ENCODE data around the gene CDK2AP2.

DNA sequence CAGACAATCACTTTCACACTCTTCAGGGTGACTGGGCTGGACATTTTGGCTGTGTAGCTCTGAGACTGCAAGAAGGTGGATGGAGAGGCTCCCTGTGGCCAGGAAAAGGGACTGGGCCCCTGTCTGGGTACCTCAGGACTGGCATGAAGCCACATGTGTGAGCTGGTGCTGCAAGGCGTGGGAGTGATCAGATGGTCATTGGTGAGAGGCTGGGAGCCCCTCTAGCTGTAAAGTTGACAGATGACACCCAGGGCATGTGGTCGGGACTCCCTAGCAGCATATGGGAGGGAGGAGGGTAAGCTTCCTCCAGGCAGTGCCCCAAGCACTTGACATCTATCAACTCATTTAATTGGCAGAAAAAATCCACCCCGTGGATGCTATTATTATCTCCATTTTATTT lies 34.2 kb upstream of the CDK2AP2 start:
- TF ChIP-seq MAX (IDR thresholded peaks at IDR 0.05; ENCODE audit: low read depth, low read length) (no peak), POLR2A (IDR thresholded peaks at IDR 0.05; ENCODE audit: low read depth, low read length) (no peak), ETV6 (conservative IDR thresholded peaks at IDR 0.05 in 1 of 2, IDR thresholded peaks at IDR 0.05 in 1 of 2; ENCODE audit: borderline replicate concordance in 1 of 2, low read depth in 1 of 2) (no peak), NFYB (IDR thresholded peaks at IDR 0.05; ENCODE audit: insufficient read depth, low read depth, low read length) (no peak), RB1 (IDR thresholded peaks at IDR 0.05; ENCODE audit: borderline replicate concordance) (no peak), RAD21 (IDR thresholded peaks at IDR 0.05; ENCODE audit: insufficient read depth, low read depth, low read length) (no peak)
- TF ChIP-seq, protein P1, sequence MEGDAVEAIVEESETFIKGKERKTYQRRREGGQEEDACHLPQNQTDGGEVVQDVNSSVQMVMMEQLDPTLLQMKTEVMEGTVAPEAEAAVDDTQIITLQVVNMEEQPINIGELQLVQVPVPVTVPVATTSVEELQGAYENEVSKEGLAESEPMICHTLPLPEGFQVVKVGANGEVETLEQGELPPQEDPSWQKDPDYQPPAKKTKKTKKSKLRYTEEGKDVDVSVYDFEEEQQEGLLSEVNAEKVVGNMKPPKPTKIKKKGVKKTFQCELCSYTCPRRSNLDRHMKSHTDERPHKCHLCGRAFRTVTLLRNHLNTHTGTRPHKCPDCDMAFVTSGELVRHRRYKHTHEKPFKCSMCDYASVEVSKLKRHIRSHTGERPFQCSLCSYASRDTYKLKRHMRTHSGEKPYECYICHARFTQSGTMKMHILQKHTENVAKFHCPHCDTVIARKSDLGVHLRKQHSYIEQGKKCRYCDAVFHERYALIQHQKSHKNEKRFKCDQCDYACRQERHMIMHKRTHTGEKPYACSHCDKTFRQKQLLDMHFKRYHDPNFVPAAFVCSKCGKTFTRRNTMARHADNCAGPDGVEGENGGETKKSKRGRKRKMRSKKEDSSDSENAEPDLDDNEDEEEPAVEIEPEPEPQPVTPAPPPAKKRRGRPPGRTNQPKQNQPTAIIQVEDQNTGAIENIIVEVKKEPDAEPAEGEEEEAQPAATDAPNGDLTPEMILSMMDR (IDR thresholded peaks at IDR 0.05 in 2 of 3, conservative IDR thresholded peaks at IDR 0.05 in 1 of 3; ENCODE audit: control insufficient read depth in 2 of 3, extremely low read depth in 1 of 3, insufficient read depth in 1 of 3, low read depth in 3 of 3, low read length in 3 of 3), result no peak

All from GM12878 (cell line).